GM19468 (cell line): ENCODE measurements around the gene PCNA.

Experiments used
- ATAC-seq: cut with Tn5 transposase; IDR thresholded peaks from one replicate; pipeline ENCODE4 v1.9.1; 2021; ENCODE audit warnings: mild to moderate bottlenecking, moderate library complexity, moderate number of reproducible peaks; ENCODE audit not compliant: unreplicated experiment; ENCODE audit errors: extremely low read depth

Gene PCNA

GRCh38 chr20:5070570-5070969, 49.2 kb downstream of the PCNA start:
- ATAC-seq, result no peak

DNA sequence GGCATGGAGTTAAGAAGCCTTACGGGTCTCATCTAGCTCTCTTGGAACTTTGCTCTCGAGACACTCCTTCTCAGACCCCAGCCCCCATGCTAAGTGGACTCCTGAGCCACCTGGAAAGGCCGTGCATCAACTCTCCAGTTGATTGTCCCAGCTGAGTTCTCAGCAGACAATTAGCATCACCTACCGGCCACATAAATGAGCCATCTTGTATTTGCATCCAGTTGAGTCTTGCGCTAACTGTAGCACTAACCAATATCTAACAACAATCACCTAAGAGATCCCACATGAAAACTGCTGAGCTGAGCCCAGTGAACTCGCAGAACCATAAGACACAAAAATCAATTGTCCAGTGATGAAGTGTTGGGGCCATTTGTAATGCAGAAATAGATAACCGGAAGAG, 49.7 kb downstream of the PCNA start:
- ATAC-seq, result no peak

GRCh38 chr20:5069141-5069806, 50.5 kb downstream of the PCNA start:
- ATAC-seq, result no peak

DNA sequence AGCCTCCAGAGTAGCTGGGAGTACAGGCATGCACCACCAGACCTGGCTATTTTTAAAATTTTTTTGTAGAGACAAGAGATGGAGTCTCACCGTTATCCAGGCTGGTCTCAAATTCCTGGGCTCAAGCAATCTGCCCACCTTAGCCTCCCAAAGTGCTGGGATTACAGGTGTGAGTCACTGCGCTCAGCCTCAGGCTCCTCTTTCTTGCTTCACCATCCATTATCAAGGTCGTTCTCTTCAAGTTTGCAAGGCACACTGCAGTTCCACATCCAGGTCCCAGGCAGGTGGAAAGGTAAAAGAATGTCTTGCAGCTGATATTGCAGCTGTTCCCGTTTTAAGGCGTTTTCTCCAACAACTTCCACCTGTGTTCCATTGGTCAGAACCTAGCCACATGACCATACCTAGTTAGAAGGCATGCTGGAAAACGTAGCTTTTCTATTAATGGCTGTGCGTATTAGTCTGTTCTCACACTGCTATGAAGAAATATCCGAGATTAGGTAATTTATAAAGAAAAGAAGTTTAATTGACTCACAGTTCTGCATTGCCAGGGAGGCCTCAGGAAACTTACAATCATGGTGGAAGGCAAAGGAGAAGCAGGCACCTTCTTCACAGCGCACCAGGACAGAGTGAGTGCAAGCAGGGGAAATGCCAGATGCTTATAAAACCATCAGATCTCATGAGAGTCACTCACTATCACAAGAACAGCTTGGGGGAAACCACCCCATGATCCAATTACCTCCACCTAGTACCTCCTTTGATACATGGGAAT, 51.7 kb downstream of the PCNA start:
- no peak for ATAC-seq

DNA sequence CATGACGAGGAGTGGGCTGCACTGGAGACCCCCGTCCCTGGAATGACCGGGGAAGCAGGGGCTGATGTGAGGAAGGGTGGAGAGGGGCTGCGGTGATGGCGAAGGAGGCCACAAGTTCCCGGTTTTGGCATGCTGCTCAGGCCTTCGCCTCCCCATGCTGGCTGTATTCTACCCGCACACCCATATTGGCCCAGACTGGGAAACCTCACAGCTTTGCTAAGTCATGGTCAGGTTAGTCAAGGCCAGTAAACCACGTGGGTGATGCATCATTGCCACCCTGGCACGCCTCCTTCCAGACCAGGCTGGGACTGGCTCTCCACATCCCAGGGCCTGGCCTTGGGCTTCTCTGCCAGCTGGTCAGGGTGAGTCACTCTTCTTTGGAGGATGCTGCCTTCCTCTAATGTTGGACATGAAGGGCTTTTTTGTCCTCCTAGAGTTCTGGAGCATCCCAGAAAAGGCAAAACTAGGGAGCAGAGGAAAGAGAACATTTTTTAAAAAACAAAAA, 53.8 kb downstream of the PCNA start:
- no peak for ATAC-seq

DNA sequence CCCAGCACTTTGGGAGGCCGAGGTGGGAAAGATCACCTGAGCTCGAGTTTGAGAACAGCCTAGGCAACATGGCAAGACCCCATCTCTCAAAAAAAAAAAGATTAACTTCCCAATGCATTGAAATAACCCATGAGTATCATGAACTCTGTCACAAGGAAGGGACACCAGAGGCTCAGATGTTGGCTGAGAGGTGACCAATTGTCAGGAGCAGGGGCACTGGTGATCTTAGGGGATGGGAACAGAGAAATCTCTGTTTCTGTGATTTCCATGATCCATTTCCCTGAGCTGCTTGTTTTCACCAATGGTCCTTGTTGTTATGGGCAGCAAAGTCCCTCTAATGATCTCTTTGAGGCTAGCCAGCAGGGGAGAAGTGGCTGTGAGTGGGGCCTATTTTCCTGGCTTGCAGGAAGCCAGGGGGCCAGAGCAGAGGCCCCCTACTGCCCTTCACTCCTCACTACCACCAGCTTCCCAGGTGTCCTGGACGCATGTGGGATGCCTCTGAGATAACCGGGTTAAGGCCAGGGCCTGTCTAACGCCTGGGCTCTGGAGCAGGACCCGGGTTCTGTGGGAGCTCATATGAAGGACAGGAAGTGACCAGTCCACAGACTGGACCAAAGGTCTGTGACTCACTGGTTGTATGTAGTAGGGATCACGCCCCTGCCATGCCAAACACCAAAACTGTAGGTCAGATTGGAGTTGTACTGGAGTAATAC, 54.4 kb downstream of the PCNA start:
- ATAC-seq, result no peak
